ENCODE data around the gene ZNF544. TPM values are rescaled to one million over a fixed set of nuclear protein-coding genes. Genes with fewer than 3 reads are reported as not detected.

The ZNF544 gene
- total RNA-seq, 5 donors from 2014 or later (not counting 1 experiment from before 2014, with no cell fraction given) = 23.4 to 54.0 (median 47.1) TPM

GRCh38 chr19:58262922-58263296 lies 34.2 kb downstream of the ZNF544 start:
- WGBS (ENCODE audit: insufficient coverage) = 100% methylated on average over 3 of the region's 7 CpGs
- Histone ChIP-seq H3K36me3 (ENCODE audit: control insufficient read depth in 2 of 2, extremely low read depth in 1 of 2, insufficient read depth in 1 of 2, low read length in 1 of 2) (peaks cover 24 to 27% of the 10 kb centered on the region in 2 donors), H3K4me3 (ENCODE audit: control insufficient read depth in 1 of 2, extremely low read depth in 1 of 2, low read length in 1 of 2) (peak overlapping the region in 1 of 2 donors; percentile 49)

GRCh38 chr19:58265100-58265499 lies 36.4 kb downstream of the ZNF544 start:
- Histone ChIP-seq H3K9me3 (peaks cover 22% of the 10 kb centered on the region), H3K4me3 (ENCODE audit: control insufficient read depth in 1 of 2, extremely low read depth in 1 of 2, low read length in 1 of 2) (no peak overlapping the region), H3K27ac (ENCODE audit: low read length) (no peak overlapping the region), H3K4me1 (ENCODE audit: control insufficient read depth in 1 of 2, extremely low read depth in 1 of 2, insufficient read depth in 2 of 2, low read length in 2 of 2) (no peaks in the 10 kb centered on the region), H3K36me3 (ENCODE audit: control insufficient read depth in 2 of 2, extremely low read depth in 1 of 2, insufficient read depth in 1 of 2, low read length in 1 of 2) (peaks cover 18 to 27% of the 10 kb centered on the region in 2 donors), H3K27me3 (replicated peaks in 1 of 2; ENCODE audit: control insufficient read depth in 2 of 2, extremely low read depth in 1 of 2, insufficient read depth in 2 of 2, low read length in 1 of 2) (no peaks in the 10 kb centered on the region)
- Mint-ChIP-seq H3K27me3 (no peaks in the 10 kb centered on the region), H3K4me3 (no peak overlapping the region), H3K4me1 (no peaks in the 10 kb centered on the region), H3K36me3 (peaks cover 63% of the 10 kb centered on the region), H3K27ac (no peak overlapping the region), H3K9me3 (peaks cover 0 to 23% (median 21%) of the 10 kb centered on the region in 3 donors)
- WGBS (ENCODE audit: insufficient coverage) = 100% methylated on average over 1 of the region's 3 CpGs
- ChIA-PET POLR2A (no interaction called here), CTCF (no interaction called here)
- DNase-seq = no peak
- no peak for ATAC-seq (replicated peaks in 1 of 4)

More at GRCh38 chr19:58262922-58263296, 34.2 kb downstream of the ZNF544 start:
- CTCF ChIA-PET = interaction anchor here in 1 of 2 donors (0.6 kb wide), 1 partner anchor 755 kb away, joined by 5 read pairs; no protein-coding TSS in a partner anchor
- Mint-ChIP-seq H3K4me3 (no peak overlapping the region), H3K9me3 (peaks cover 2 to 25% (median 21%) of the 10 kb centered on the region in 3 donors), H3K27ac (no peak overlapping the region), H3K27me3 (no peaks in the 10 kb centered on the region), H3K4me1 (no peaks in the 10 kb centered on the region), H3K36me3 (peaks cover 73% of the 10 kb centered on the region)
- POLR2A ChIA-PET = no interaction called here
- H3K27ac ChIP-seq (ENCODE audit: low read length) = no peak overlapping the region
- DNase-seq = no peak
- H3K4me1 ChIP-seq (ENCODE audit: control insufficient read depth in 1 of 2, extremely low read depth in 1 of 2, insufficient read depth in 2 of 2, low read length in 2 of 2) = no peaks in the 10 kb centered on the region
- no peak for ATAC-seq (replicated peaks in 1 of 4)
- peaks cover 33% of the 10 kb centered on the region for H3K9me3 ChIP-seq
- H3K27me3 ChIP-seq (replicated peaks in 1 of 2; ENCODE audit: control insufficient read depth in 2 of 2, extremely low read depth in 1 of 2, insufficient read depth in 2 of 2, low read length in 1 of 2) = no peaks in the 10 kb centered on the region

GRCh38 chr19:58268344-58268743 lies 39.6 kb downstream of the ZNF544 start:
- Mint-ChIP-seq H3K36me3 (peaks cover 56% of the 10 kb centered on the region), H3K27me3 (no peaks in the 10 kb centered on the region), H3K4me1 (no peaks in the 10 kb centered on the region), H3K27ac (no peak overlapping the region), H3K4me3 (no peak overlapping the region), H3K9me3 (peaks cover 0 to 25% (median 13%) of the 10 kb centered on the region in 3 donors)
- ChIA-PET POLR2A (no interaction called here), CTCF (no interaction called here)
- ATAC-seq (replicated peaks in 1 of 4) (no peak), DNase-seq (no peak)
- peaks cover 4 to 27% of the 10 kb centered on the region in 2 donors for H3K36me3 ChIP-seq (ENCODE audit: control insufficient read depth in 2 of 2, extremely low read depth in 1 of 2, insufficient read depth in 1 of 2, low read length in 1 of 2)
- peaks cover 6% of the 10 kb centered on the region for H3K9me3 ChIP-seq
- no CpG with 5 or more reads among the region's 3 CpGs for WGBS (ENCODE audit: insufficient coverage)
- H3K27me3 ChIP-seq (replicated peaks in 1 of 2; ENCODE audit: control insufficient read depth in 2 of 2, extremely low read depth in 1 of 2, insufficient read depth in 2 of 2, low read length in 1 of 2) = no peaks in the 10 kb centered on the region
- no peak overlapping the region for H3K27ac ChIP-seq (ENCODE audit: low read length)
- no peak overlapping the region for H3K4me3 ChIP-seq (ENCODE audit: control insufficient read depth in 1 of 2, extremely low read depth in 1 of 2, low read length in 1 of 2)
- H3K4me1 ChIP-seq (ENCODE audit: control insufficient read depth in 1 of 2, extremely low read depth in 1 of 2, insufficient read depth in 2 of 2, low read length in 2 of 2) = no peaks in the 10 kb centered on the region

- Histone ChIP-seq H3K27me3 (replicated peaks in 1 of 2; ENCODE audit: control insufficient read depth in 2 of 2, extremely low read depth in 1 of 2, insufficient read depth in 2 of 2, low read length in 1 of 2) (no peaks in the 10 kb centered on the region), H3K9me3 (peaks cover 2% of the 10 kb centered on the region), H3K4me1 (ENCODE audit: control insufficient read depth in 1 of 2, extremely low read depth in 1 of 2, insufficient read depth in 2 of 2, low read length in 2 of 2) (peaks cover 3 to 16% of the 10 kb centered on the region in 2 experiments), H3K27ac (ENCODE audit: low read length) (no peak overlapping the region), H3K4me3 (ENCODE audit: control insufficient read depth in 1 of 2, extremely low read depth in 1 of 2, low read length in 1 of 2) (no peak overlapping the region), H3K36me3 (ENCODE audit: control insufficient read depth in 2 of 2, extremely low read depth in 1 of 2, insufficient read depth in 1 of 2, low read length in 1 of 2) (peaks cover 14 to 27% of the 10 kb centered on the region in 2 donors)
- ChIA-PET POLR2A (no interaction called here), CTCF (no interaction called here)
- Mint-ChIP-seq H3K4me1 (peaks cover 24 to 32% (median 25%) of the 10 kb centered on the region in 3 donors), H3K27me3 (no peaks in the 10 kb centered on the region), H3K9me3 (peaks cover 0 to 31% (median 13%) of the 10 kb centered on the region in 3 donors), H3K36me3 (peaks cover 55% of the 10 kb centered on the region), H3K4me3 (no peak overlapping the region), H3K27ac (no peak overlapping the region)
- ATAC-seq (replicated peaks in 1 of 4) (no peak), DNase-seq (no peak)
- WGBS (ENCODE audit: insufficient coverage) = no CpG with 5 or more reads among the region's 2 CpGs
These were observed 46.1 kb downstream of the ZNF544 start for GRCh38 chr19:58274771-58275201.

GRCh38 chr19:58275564-58275963 lies 46.9 kb downstream of the ZNF544 start:
- peaks cover 54% of the 10 kb centered on the region for H3K36me3 Mint-ChIP-seq
- no peak for ATAC-seq (replicated peaks in 1 of 4)
- peaks cover 0 to 26% (median 10%) of the 10 kb centered on the region in 3 donors for H3K9me3 Mint-ChIP-seq
- H3K27ac Mint-ChIP-seq = no peak overlapping the region
- Histone ChIP-seq H3K4me3 (ENCODE audit: control insufficient read depth in 1 of 2, extremely low read depth in 1 of 2, low read length in 1 of 2) (no peak overlapping the region), H3K9me3 (peaks cover 2% of the 10 kb centered on the region), H3K27me3 (replicated peaks in 1 of 2; ENCODE audit: control insufficient read depth in 2 of 2, extremely low read depth in 1 of 2, insufficient read depth in 2 of 2, low read length in 1 of 2) (no peaks in the 10 kb centered on the region), H3K4me1 (ENCODE audit: control insufficient read depth in 1 of 2, extremely low read depth in 1 of 2, insufficient read depth in 2 of 2, low read length in 2 of 2) (peaks cover 10 to 22% of the 10 kb centered on the region in 2 experiments), H3K36me3 (ENCODE audit: control insufficient read depth in 2 of 2, extremely low read depth in 1 of 2, insufficient read depth in 1 of 2, low read length in 1 of 2) (peaks cover 16 to 27% of the 10 kb centered on the region in 2 donors), H3K27ac (ENCODE audit: low read length) (no peak overlapping the region)
- peaks cover 32 to 39% (median 33%) of the 10 kb centered on the region in 3 donors for H3K4me1 Mint-ChIP-seq
- POLR2A ChIA-PET = no interaction called here
- WGBS (ENCODE audit: insufficient coverage) = 100% methylated on average over 1 of the region's 3 CpGs
- no peaks in the 10 kb centered on the region for H3K27me3 Mint-ChIP-seq
- no peak for DNase-seq
- H3K4me3 Mint-ChIP-seq = no peak overlapping the region
- CTCF ChIA-PET = no interaction called here

GRCh38 chr19:58277197-58277596 lies 48.5 kb downstream of the ZNF544 start:
- H3K4me1 Mint-ChIP-seq = peaks cover 43 to 54% (median 46%) of the 10 kb centered on the region in 3 donors
- peak overlapping the region in 1 of 2 donors; percentile 72 for H3K27ac Mint-ChIP-seq
- ATAC-seq (replicated peaks in 1 of 4) (no peak), DNase-seq (no peak)
- H3K36me3 Mint-ChIP-seq = peaks cover 44% of the 10 kb centered on the region
- no peaks in the 10 kb centered on the region for H3K27me3 ChIP-seq (replicated peaks in 1 of 2; ENCODE audit: control insufficient read depth in 2 of 2, extremely low read depth in 1 of 2, insufficient read depth in 2 of 2, low read length in 1 of 2)
- H3K36me3 ChIP-seq (ENCODE audit: control insufficient read depth in 2 of 2, extremely low read depth in 1 of 2, insufficient read depth in 1 of 2, low read length in 1 of 2) = peaks cover 16 to 17% of the 10 kb centered on the region in 2 donors
- peak overlapping the region; percentile 60 to 97 (median 89) for H3K4me3 Mint-ChIP-seq
- ChIA-PET POLR2A (no interaction called here), CTCF (no interaction called here)
- WGBS (ENCODE audit: insufficient coverage) = no CpG with 5 or more reads among the region's 7 CpGs
- H3K27me3 Mint-ChIP-seq = no peaks in the 10 kb centered on the region
- H3K27ac ChIP-seq (ENCODE audit: low read length) = no peak overlapping the region
- H3K9me3 Mint-ChIP-seq = peaks cover 0 to 16% (median 10%) of the 10 kb centered on the region in 3 donors
- peaks cover 10 to 22% of the 10 kb centered on the region in 2 experiments for H3K4me1 ChIP-seq (ENCODE audit: control insufficient read depth in 1 of 2, extremely low read depth in 1 of 2, insufficient read depth in 2 of 2, low read length in 2 of 2)
- H3K9me3 ChIP-seq = no peaks in the 10 kb centered on the region
- H3K4me3 ChIP-seq (ENCODE audit: control insufficient read depth in 1 of 2, extremely low read depth in 1 of 2, low read length in 1 of 2) = no peak overlapping the region
